SU-DHL-6 (cell line): Measurements from ENCODE around the gene ITGA1.

ENCODE experiments used
- H2AFZ ChIP-seq: fragments of 200-600 bp; sonication (generic); 2 replicates; pipeline ENCODE4 v1.6.1; 2014; ENCODE audit warnings: low read depth, mild to moderate bottlenecking, moderate library complexity, mixed read lengths, antibody characterized with exemption, low read length; ENCODE audit not compliant: severe bottlenecking
- H3F3A ChIP-seq: fragments of 200-600 bp; shearing (Covaris generic); 2 replicates; pipeline ENCODE4 v1.6.0; 2016; ENCODE audit warnings: antibody characterized with exemption, mild to moderate bottlenecking; ENCODE audit not compliant: insufficient read depth
- H3K27ac ChIP-seq: fragments of 200-600 bp; sonication (generic); 2 replicates; pipeline ENCODE4 v1.5.1; 2016; ENCODE audit warnings: low read depth, mild to moderate bottlenecking, low read length, moderate library complexity, mixed read lengths
- H3K27me3 ChIP-seq: fragments of 200-600 bp; sonication (generic), shearing (Covaris generic); 2 replicates; pipeline ENCODE4 v1.6.0; 2014; ENCODE audit warnings: mild to moderate bottlenecking, low read length
- H3K36me3 ChIP-seq: fragments of 200-600 bp; sonication (generic); 2 replicates; pipeline ENCODE4 v1.6.1; 2014; ENCODE audit warnings: mild to moderate bottlenecking, low read length, mixed read lengths
- H3K4me2 ChIP-seq: fragments of 300-600, 200-600 bp; shearing (Covaris generic), sonication (generic); 2 replicates; pipeline ENCODE4 v1.6.0; 2014; ENCODE audit warnings: low read length, low read depth, mild to moderate bottlenecking; ENCODE audit not compliant: poor library complexity, severe bottlenecking
- H3K4me3 ChIP-seq: fragments of 200-600 bp; sonication (generic); 2 replicates; pipeline ENCODE4 v1.5.1; 2014; ENCODE audit warnings: antibody characterized with exemption, low read length, mild to moderate bottlenecking, mixed read lengths; ENCODE audit not compliant: insufficient read depth, poor library complexity, severe bottlenecking
- H3K79me2 ChIP-seq: fragments of 200-600 bp; sonication (generic); 2 replicates; pipeline ENCODE4 v1.6.1; 2014; ENCODE audit warnings: mild to moderate bottlenecking, low read length, moderate library complexity; ENCODE audit not compliant: insufficient read depth
- H3K9ac ChIP-seq: fragments of 200-600 bp; sonication (generic); 2 replicates; pipeline ENCODE4 v1.7.0; 2014; ENCODE audit warnings: mild to moderate bottlenecking, low read length
- H3K9me2 ChIP-seq: fragments of 200-600 bp; sonication (generic); replicated peaks from 2 replicates; pipeline ENCODE4 v1.6.1; 2014; ENCODE audit warnings: low read length; ENCODE audit not compliant: insufficient read depth
- H3K9me3 ChIP-seq: fragments of 200-600 bp; sonication (generic); 2 replicates; pipeline ENCODE4 v1.6.1; 2014; ENCODE audit warnings: low read length, mixed read lengths; ENCODE audit not compliant: insufficient read depth
- H4K20me1 ChIP-seq: fragments of 200-600 bp; sonication (generic); 2 replicates; pipeline ENCODE4 v1.6.1; 2014; ENCODE audit warnings: low read depth, mild to moderate bottlenecking, antibody characterized with exemption, low read length, moderate library complexity, mixed read lengths
- CTCF ChIP-seq: fragments of 200-600 bp; sonication (generic); IDR thresholded peaks from one replicate; pipeline ENCODE4 v1.5.1; 2017; ENCODE audit warnings: antibody characterized with exemption, mild to moderate bottlenecking, low read length, moderate library complexity; ENCODE audit not compliant: insufficient read depth, poor library complexity, severe bottlenecking
- EZH2phosphoT487 ChIP-seq: fragments of 200-600 bp; sonication (generic), shearing (Covaris generic); conservative IDR thresholded peaks from 2 replicates; pipeline ENCODE4 v1.6.1; 2018; ENCODE audit warnings: mild to moderate bottlenecking, antibody characterized with exemption, low read length, moderate library complexity, mixed read lengths

Gene ITGA1

GRCh38 chr5:52829664-52830063 lies 41.9 kb downstream of the ITGA1 start:
- no peak overlapping the region for H3K4me3 ChIP-seq
- TF ChIP-seq EZH2phosphoT487 (no peak), CTCF (no peak)
- H3K4me2 ChIP-seq = no peak overlapping the region
- H3K9me2 ChIP-seq = no peaks in the 10 kb centered on the region
- no peak overlapping the region for H3K9ac ChIP-seq
- no peak overlapping the region for H3K27ac ChIP-seq
- H3F3A ChIP-seq = no peaks in the 10 kb centered on the region
- no peak overlapping the region for H2AFZ ChIP-seq
- 0 out of 2 replicates have a peak, but pooled peaks cover 6% of the 10 kb centered on the region for H3K9me3 ChIP-seq
- no peaks in the 10 kb centered on the region for H3K79me2 ChIP-seq
- no peaks in the 10 kb centered on the region for H3K27me3 ChIP-seq
- H4K20me1 ChIP-seq = no peaks in the 10 kb centered on the region
- no peaks in the 10 kb centered on the region for H3K36me3 ChIP-seq

- Histone ChIP-seq H4K20me1 (no peaks in the 10 kb centered on the region), H3K4me2 (no peak overlapping the region), H3K9me2 (no peaks in the 10 kb centered on the region), H3K9ac (no peak overlapping the region), H3K79me2 (no peaks in the 10 kb centered on the region), H3F3A (no peaks in the 10 kb centered on the region), H3K36me3 (no peaks in the 10 kb centered on the region), H3K27me3 (no peaks in the 10 kb centered on the region), H3K4me3 (no peak overlapping the region), H3K27ac (no peak overlapping the region), H3K9me3 (0 out of 2 replicates have a peak, but pooled peaks cover 6% of the 10 kb centered on the region), H2AFZ (no peak overlapping the region)
- TF ChIP-seq EZH2phosphoT487 (no peak), CTCF (no peak)
These were observed 42.9 kb downstream of the ITGA1 start for GRCh38 chr5:52830650-52831049.

- TF ChIP-seq EZH2phosphoT487 (no peak), CTCF (no peak)
- H3F3A ChIP-seq = no peaks in the 10 kb centered on the region
- no peaks in the 10 kb centered on the region for H3K36me3 ChIP-seq
- H3K79me2 ChIP-seq = no peaks in the 10 kb centered on the region
- no peaks in the 10 kb centered on the region for H4K20me1 ChIP-seq
- H2AFZ ChIP-seq = no peak overlapping the region
- H3K9ac ChIP-seq = no peak overlapping the region
- no peaks in the 10 kb centered on the region for H3K9me2 ChIP-seq
- no peak overlapping the region for H3K4me3 ChIP-seq
- no peaks in the 10 kb centered on the region for H3K27me3 ChIP-seq
- no peak overlapping the region for H3K4me2 ChIP-seq
- 0 out of 2 replicates have a peak, but pooled peaks cover 6% of the 10 kb centered on the region for H3K9me3 ChIP-seq
- H3K27ac ChIP-seq = no peak overlapping the region
These were observed 44.2 kb downstream of the ITGA1 start for GRCh38 chr5:52831786-52832511.
